HT1080 (cell line): Measurements from ENCODE around the gene TMEM54. TPM values are rescaled to one million over a fixed set of nuclear protein-coding genes. Genes with fewer than 3 reads are reported as not detected.
A peak's percentile ranks its signal among the peaks of the same experiment; 100 is the strongest.

ENCODE experiments used
- DNase-seq: peaks from one replicate; pipeline ENCODE4 v3.0.0-alpha.2; 2015; ENCODE audit warnings: low read depth
- total RNA-seq: library from RNA; depleted of rRNA; stranded (reverse); fragments of >200 nt; shearing (Covaris generic); gene quantifications from 2 replicates; pipeline ENCODE4 v1.2.3, GENCODE V29; 2014

Gene TMEM54
- total RNA-seq, 1 experiment from 2014 or later = 47.4 TPM

GRCh38 chr1:32895325-32896215, 5.6 kb downstream of the TMEM54 start:
- no peak for DNase-seq

- DNase-seq = no peak
Measured at GRCh38 chr1:32894681-32895080, 6.5 kb downstream of the TMEM54 start.

GRCh38 chr1:32894019-32894600, 7.1 kb downstream of the TMEM54 start:
- no peak for DNase-seq

- DNase-seq = no peak
Measured at GRCh38 chr1:32893198-32894018, 7.8 kb downstream of the TMEM54 start.

GRCh38 chr1:32892368-32893197, 8.6 kb downstream of the TMEM54 start:
- DNase-seq = no peak

- DNase-seq = no peak
Measured at GRCh38 chr1:32891630-32892029, 9.6 kb downstream of the TMEM54 start.

GRCh38 chr1:32891241-32891570, 10.0 kb downstream of the TMEM54 start:
- no peak for DNase-seq

GRCh38 chr1:32890516-32891240, 10.5 kb downstream of the TMEM54 start:
- no peak for DNase-seq

GRCh38 chr1:32889731-32890278, 11.4 kb downstream of the TMEM54 start:
- no peak for DNase-seq

GRCh38 chr1:32888677-32889420, 12.3 kb downstream of the TMEM54 start:
- no peak for DNase-seq

GRCh38 chr1:32888134-32888533, 13.1 kb downstream of the TMEM54 start:
- DNase-seq = no peak

GRCh38 chr1:32887623-32888022, 13.6 kb downstream of the TMEM54 start:
- no peak for DNase-seq

GRCh38 chr1:32886828-32887414, 14.3 kb downstream of the TMEM54 start:
- DNase-seq = no peak

GRCh38 chr1:32886004-32886827, 15.0 kb downstream of the TMEM54 start, which contains the start of gene HPCA:
HPCA (plus strand) TSS chr1:32886491; CDS start chr1:32888899, 2,408 bp downstream.
- DNase-seq = peak; percentile 33

- no peak for DNase-seq
Measured at GRCh38 chr1:32885676-32886003, 15.5 kb downstream of the TMEM54 start.

- no peak for DNase-seq
Measured at GRCh38 chr1:32884726-32885125, 16.5 kb downstream of the TMEM54 start.

GRCh38 chr1:32884032-32884372, 17.2 kb downstream of the TMEM54 start:
- DNase-seq = no peak

- DNase-seq = no peak
Measured at GRCh38 chr1:32883338-32884031, 17.7 kb downstream of the TMEM54 start.
